HepG2 (cell line): Measurements from ENCODE around the gene PVR. TPM values are rescaled to one million over a fixed set of nuclear protein-coding genes. Genes with fewer than 3 reads are reported as not detected.
"Not testable (repeated sequence)": the region's sequence is repeated elsewhere in the genome, so short reads cannot be mapped to it uniquely, and the experiment has no call there.

ENCODE experiments used
- ATAC-seq: fragments of 200-7000 bp; cut with Tn5 transposase; 3 replicates; pipeline ENCODE4 v1.9.1; 2020; ENCODE audit warnings: mild to moderate bottlenecking, moderate library complexity
- BruUV-seq: library from RNA; stranded (reverse); fragments of 400-500 nt; replicated peaks from 2 replicates; lab custom pipeline; 2021; lab: Mats Ljungman, UMichigan
- CTCF ChIA-PET: fragments of 300-600 bp; formaldehyde crosslinking; extraction: SDS; loops from one replicate; lab custom pipeline; 2021; ENCODE audit warnings: low total read pairs, inconsistent platforms, low intra/inter-chr PET ratio; lab: Yijun Ruan, JAX
- POLR2A ChIA-PET: fragments of 350-600 bp; sonication (Branson Sonifier 250); formaldehyde crosslinking; loops from one replicate; lab custom pipeline; 2020; ENCODE audit warnings: antibody characterized with exemption, inconsistent platforms; lab: Yijun Ruan, JAX
- DNase-seq: peaks from one replicate; pipeline ENCODE4 v3.0.0-alpha.2; 2015; ENCODE audit warnings: low spot score
- FAIRE-seq: peaks from 3 replicates; lab custom pipeline; 2011; peaks lifted over from hg19 to GRCh38; lab: Jason Lieb, UNC
- H2AFZ ChIP-seq: one replicate; pipeline ENCODE4 v1.6.1; 2011; ENCODE audit warnings: low read length, inconsistent platforms
- H3K27ac ChIP-seq: fragments of 300-600 bp; 3 replicates; pipeline ENCODE4 v1.8.0; 2011; ENCODE audit warnings: mixed run types, mild to moderate bottlenecking, mixed read lengths, low read length, inconsistent platforms; ENCODE audit not compliant: insufficient read depth; ENCODE audit errors: extremely low read length
- H3K27me3 ChIP-seq, 2 experiments: fragments of 200-600 bp in 1 of 2; 2 replicates in 1 of 2; 3 replicates in 1 of 2; pipeline versions ENCODE4 v1.6.0 to v1.8.0; 2011; ENCODE audit warnings: low read length in 2 of 2, mild to moderate bottlenecking in 2 of 2, moderate library complexity in 2 of 2, inconsistent platforms in 1 of 2; ENCODE audit not compliant: insufficient read depth in 2 of 2, control insufficient read depth in 1 of 2
- H3K36me3 ChIP-seq, 2 experiments: fragments of 200-600 bp in 1 of 2; replicated peaks in 1 of 2; 2 replicates in 1 of 2; 3 replicates in 1 of 2; pipeline versions ENCODE4 v1.5.1 to v1.8.0; 2011; ENCODE audit warnings: low read length in 2 of 2, inconsistent platforms in 1 of 2; ENCODE audit not compliant: insufficient read depth in 2 of 2, control insufficient read depth in 1 of 2
- H3K4me1 ChIP-seq: 2 replicates; pipeline ENCODE4 v1.5.1; 2012; ENCODE audit warnings: low read length, inconsistent platforms; ENCODE audit not compliant: insufficient read depth
- H3K4me2 ChIP-seq: 2 replicates; pipeline ENCODE4 v1.6.0; 2011; ENCODE audit warnings: low read depth, low read length, inconsistent platforms
- H3K4me3 ChIP-seq, 3 experiments: fragments of 200-600 bp in 1 of 3; sonication (generic), shearing (Covaris generic) in 1 of 3; replicated peaks in 1 of 3; 2 replicates each; pipeline ENCODE4 v1.5.1; 2011 to 2016; ENCODE audit warnings: low read length in 3 of 3, inconsistent platforms in 2 of 3, low read depth in 2 of 3, mild to moderate bottlenecking in 2 of 3, control low read depth in 1 of 3, mixed read lengths in 1 of 3; ENCODE audit not compliant: insufficient read depth in 1 of 3
- H3K79me2 ChIP-seq: one replicate; pipeline ENCODE4 v1.6.1; 2011; ENCODE audit warnings: low read length, inconsistent platforms; ENCODE audit not compliant: insufficient read depth
- H3K9ac ChIP-seq: 2 replicates; pipeline ENCODE4 v1.6.0; 2011; ENCODE audit warnings: mild to moderate bottlenecking, low read depth, low read length, inconsistent platforms; ENCODE audit not compliant: insufficient read depth
- H3K9me3 ChIP-seq: 2 replicates; pipeline ENCODE4 v1.5.1; 2012; ENCODE audit warnings: mild to moderate bottlenecking, low read length
- H4K20me1 ChIP-seq: 2 replicates; pipeline ENCODE4 v1.6.0; 2011; ENCODE audit warnings: inconsistent platforms, mild to moderate bottlenecking, low read length, moderate library complexity; ENCODE audit not compliant: insufficient read depth
- CTCF ChIP-seq: sonication (generic); formaldehyde crosslinking; IDR thresholded peaks from 2 replicates; pipeline ENCODE4 v1.5.0; 2020; ENCODE audit warnings: mild to moderate bottlenecking, missing genetic modification reagents, moderate library complexity
- ELF4 ChIP-seq: sonication (generic); formaldehyde crosslinking; IDR thresholded peaks from 2 replicates; pipeline ENCODE4 v1.5.0; 2020; ENCODE audit warnings: missing genetic modification reagents, mild to moderate bottlenecking, moderate library complexity, borderline replicate concordance
- ZMYM3 ChIP-seq: sonication (generic); formaldehyde crosslinking; IDR thresholded peaks from 2 replicates; pipeline ENCODE4 v1.5.1; 2020; ENCODE audit warnings: mild to moderate bottlenecking, missing genetic modification reagents
- WGBS: methylation state at CpG from one replicate; pipeline ENCODE4 v1.1.6; 2017; ENCODE audit warnings: low lambda C conversion rate; 5-methylcytosine and 5-hydroxymethylcytosine counted together
- in situ Hi-C: cut with HindIII; loops from 2 replicates; pipeline ENCODE4 v1.10.0; 2017; ENCODE audit warnings: low pct_unique_long_range_greater_than_20kb; ENCODE audit not compliant: extremely low pct_ligation_motif_present
- intact Hi-C: fragments of 100-400 bp; cut with micrococcal nuclease; formaldehyde crosslinking; loops from one replicate; pipeline ENCODE4 v1.10.0; 2022; ENCODE audit not compliant: unreplicated experiment
- polyA plus RNA-seq, 8 experiments: library from polyadenylated mRNA; depleted of rRNA in 3 of 8; stranded (reverse) in 7 of 8; unstranded in 1 of 8; fragments of >200 nt; fragmentation: Illumina TruSeq in 4 of 8; extraction: Trizol in 4 of 8; gene quantifications; 2 replicates each; pipeline versions ENCODE4 v1.2.1 to v1.2.3, GENCODE V29; 2011 to 2016; ENCODE audit warnings: low read depth in 4 of 8, missing spikeins in 1 of 8, mixed read lengths in 1 of 8; ENCODE audit not compliant: insufficient read depth in 1 of 8
- total RNA-seq, 5 experiments: library from RNA; depleted of rRNA; stranded (reverse); fragments of >200 nt; fragmentation: Illumina TruSeq; extraction: Trizol; gene quantifications; 2 replicates each; pipeline ENCODE4 v1.2.3, GENCODE V29; 2016; ENCODE audit warnings: low read depth in 1 of 5

Gene PVR
- total and polyA plus RNA-seq, 2 of the 13 experiments (the other 11 are each of a cell fraction or from before 2014, with no cell fraction given) = 43.4 to 46.6 TPM

- Histone ChIP-seq H3K9me3 (no peaks in the 10 kb centered on the region), H3K4me3 (no peak overlapping the region), H3K9ac (no peak overlapping the region), H3K79me2 (no peaks in the 10 kb centered on the region), H2AFZ (no peak overlapping the region), H3K4me2 (no peak overlapping the region), H4K20me1 (no peaks in the 10 kb centered on the region)
- 85% methylated on average over 5 of the region's 9 CpGs for WGBS
- ChIA-PET POLR2A (no interaction called here), CTCF (no interaction called here)
- no peak for DNase-seq
- ATAC-seq = peak; percentile 20; the same call in 1 of the 3 replicates
- TF ChIP-seq ELF4 = no peak
- peak; percentile 15; the same call in 1 of the 2 replicates for TF ChIP-seq CTCF (CRISPR knock-in tag)
- TF ChIP-seq, all 625 proteins: peak for 1
- intact Hi-C loops = no loop called here
- H3K27ac ChIP-seq = no peak overlapping the region
- no TSS peak for BruUV-seq
- no peak for FAIRE-seq
- peaks cover 17% of the 10 kb centered on the region for H3K4me1 ChIP-seq
- in situ Hi-C loops = no loop called here
- peaks cover 0 to 1% of the 10 kb centered on the region in 2 experiments; a peak in 1 of 5 replicates for H3K36me3 ChIP-seq
- H3K27me3 ChIP-seq = no peaks in the 10 kb centered on the region
Observed at GRCh38 chr19:44683434-44684210, 39.9 kb downstream of the PVR start.

- ATAC-seq, H2AFZ ChIP-seq, H3K36me3 ChIP-seq, H3K9ac ChIP-seq, H3K79me2 ChIP-seq, CTCF ChIA-PET, H3K9me3 ChIP-seq, H3K4me3 ChIP-seq, intact Hi-C loops: not testable (repeated sequence)
- WGBS = 91% methylated on average over 3 of the region's 3 CpGs
- 0 out of 2 replicates have a peak, but pooled peaks have one; percentile 25 for TF ChIP-seq ZMYM3 (CRISPR knock-in tag)
- TF ChIP-seq, all 625 proteins: peak for 1; not testable (repeated sequence) for 624
- H4K20me1 ChIP-seq, DNase-seq, H3K27me3 ChIP-seq, H3K27ac ChIP-seq, H3K4me2 ChIP-seq, in situ Hi-C loops, BruUV-seq, FAIRE-seq, POLR2A ChIA-PET: not testable (repeated sequence)
- H3K4me1 ChIP-seq = peaks cover 23% of the 10 kb centered on the region
Observed at GRCh38 chr19:44684396-44684795, 40.7 kb downstream of the PVR start.
